Gastrocnemius medialis (tissue), 4 donors: ENCODE results near the gene DEFB125. TPM values are rescaled to one million over a fixed set of nuclear protein-coding genes. Genes with fewer than 3 reads are reported as not detected.
A peak's percentile ranks its signal among the peaks of the same experiment; 100 is the strongest.

Source experiments
- ATAC-seq, 2 donors: fragments of 150-250 bp; one replicate each; pipeline ENCODE4 v1.9.1; 2016
- DNase-seq, 2 donors: peaks; one replicate each; pipeline ENCODE4 v3.0.0-alpha.2; 2019
- H3K27ac ChIP-seq, 4 donors: fragments of 200-600 bp; sonication (generic); 1 replicate in 1 of 4; 2 replicates in 3 of 4; pipeline ENCODE4 v1.5.1; 2016 to 2018; ENCODE audit warnings: mild to moderate bottlenecking in 2 of 4, moderate library complexity in 1 of 4
- H3K27me3 ChIP-seq, 3 donors: fragments of 200-600 bp; sonication (generic) in 2 of 3; 1 replicate in 1 of 3; 2 replicates in 2 of 3; pipeline versions ENCODE4 v1.5.1 to v1.6.0; 2016 to 2019; ENCODE audit warnings: mild to moderate bottlenecking in 1 of 3, moderate library complexity in 1 of 3
- H3K36me3 ChIP-seq, 2 donors: fragments of 200-600 bp; sonication (generic) in 1 of 2; one replicate each; pipeline ENCODE4 v1.5.1; 2017 to 2018
- H3K4me1 ChIP-seq, 2 donors: fragments of 200-600 bp; sonication (generic) in 1 of 2; one replicate each; pipeline ENCODE4 v1.5.1; 2016 to 2017; ENCODE audit warnings: mild to moderate bottlenecking in 2 of 2
- H3K4me3 ChIP-seq, 4 donors: fragments of 200-600 bp; sonication (generic) in 3 of 4; 1 replicate in 1 of 4; 2 replicates in 3 of 4; pipeline ENCODE4 v1.5.1; 2016 to 2019; ENCODE audit warnings: mild to moderate bottlenecking in 2 of 4
- H3K9me3 ChIP-seq, 3 donors: fragments of 200-600 bp; sonication (generic) in 2 of 3; 1 replicate in 1 of 3; 2 replicates in 2 of 3; pipeline ENCODE4 v1.5.1; 2016 to 2019
- POLR2A ChIP-seq, 2 donors: fragments of 450-650 bp; IDR thresholded peaks; one replicate each; pipeline ENCODE4 v1.6.1; 2017; ENCODE audit warnings: antibody characterized with exemption in 2 of 2, mild to moderate bottlenecking in 2 of 2, moderate library complexity in 2 of 2
- in situ Hi-C, 4 donors: fragments of 200-750 bp; cut with MboI; loops; one replicate each; pipeline versions ENCODE4 v1.15.0 to v1.8.0; 2017; ENCODE audit warnings: low sequenced_read_pairs in 4 of 4
- intact Hi-C: fragments of 100-400 bp; cut with DNase I; formaldehyde crosslinking; loops from one replicate; pipeline ENCODE4 v1.15.1; 2023; ENCODE audit warnings: low total_unique reads
- total RNA-seq, 4 donors: library from RNA; depleted of rRNA; stranded (reverse); fragments of >200 nt; gene quantifications; one replicate each; pipeline versions ENCODE4 v1.1.0 to v1.2.3, GENCODE V29; 2016
- TF ChIP-seq, protein P1 (sequence below), 5 experiments: fragments of 450-650 bp in 3 of 5; fragments of 200-600 bp in 2 of 5; sonication (generic) in 2 of 5; IDR thresholded peaks in 4 of 5; conservative IDR thresholded peaks in 1 of 5; 1 replicate in 4 of 5; 2 replicates in 1 of 5; pipeline ENCODE4 v1.5.1; 2016 to 2019; ENCODE audit warnings: antibody characterized with exemption in 5 of 5, mild to moderate bottlenecking in 3 of 5, moderate library complexity in 3 of 5

The DEFB125 gene
- total RNA-seq, 4 donors from 2014 or later: not detected

- Histone ChIP-seq H3K4me1 (no peaks in the 10 kb centered on the region), H3K27ac (no peak overlapping the region), H3K36me3 (no peaks in the 10 kb centered on the region), H3K9me3 (no peaks in the 10 kb centered on the region), H3K4me3 (no peak overlapping the region), H3K27me3 (peaks cover 0 to 9% (median 0%) of the 10 kb centered on the region in 3 donors)
- ATAC-seq (no peak), DNase-seq (no peak)
- in situ Hi-C loops: no loop called here
- intact Hi-C loops: no loop called here
- TF ChIP-seq, protein P1, sequence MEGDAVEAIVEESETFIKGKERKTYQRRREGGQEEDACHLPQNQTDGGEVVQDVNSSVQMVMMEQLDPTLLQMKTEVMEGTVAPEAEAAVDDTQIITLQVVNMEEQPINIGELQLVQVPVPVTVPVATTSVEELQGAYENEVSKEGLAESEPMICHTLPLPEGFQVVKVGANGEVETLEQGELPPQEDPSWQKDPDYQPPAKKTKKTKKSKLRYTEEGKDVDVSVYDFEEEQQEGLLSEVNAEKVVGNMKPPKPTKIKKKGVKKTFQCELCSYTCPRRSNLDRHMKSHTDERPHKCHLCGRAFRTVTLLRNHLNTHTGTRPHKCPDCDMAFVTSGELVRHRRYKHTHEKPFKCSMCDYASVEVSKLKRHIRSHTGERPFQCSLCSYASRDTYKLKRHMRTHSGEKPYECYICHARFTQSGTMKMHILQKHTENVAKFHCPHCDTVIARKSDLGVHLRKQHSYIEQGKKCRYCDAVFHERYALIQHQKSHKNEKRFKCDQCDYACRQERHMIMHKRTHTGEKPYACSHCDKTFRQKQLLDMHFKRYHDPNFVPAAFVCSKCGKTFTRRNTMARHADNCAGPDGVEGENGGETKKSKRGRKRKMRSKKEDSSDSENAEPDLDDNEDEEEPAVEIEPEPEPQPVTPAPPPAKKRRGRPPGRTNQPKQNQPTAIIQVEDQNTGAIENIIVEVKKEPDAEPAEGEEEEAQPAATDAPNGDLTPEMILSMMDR (IDR thresholded peaks at IDR 0.05 in 4 of 5, conservative IDR thresholded peaks at IDR 0.05 in 1 of 5): peak in 1 of 5 experiments; percentile 14
- TF ChIP-seq POLR2A (IDR thresholded peaks at IDR 0.05): no peak
Measured at GRCh38 chr20:137668-138490, 50.4 kb downstream of the DEFB125 start.

GRCh38 chr20:142290-142689 is 54.8 kb downstream of the DEFB125 start, which contains the start of gene DEFB126:
TSS of gene DEFB126 (plus strand) at chr20:142590. CDS start at chr20:142629, 39 bp downstream.
- Histone ChIP-seq H3K27ac (no peak within 1 kb of the TSS), H3K4me1 (no peaks in the 10 kb centered on the region), H3K36me3 (no peaks in the 10 kb centered on the region), H3K4me3 (no peak within 1 kb of the TSS), H3K9me3 (no peaks in the 10 kb centered on the region), H3K27me3 (peaks cover 0 to 9% (median 3%) of the 10 kb centered on the region in 3 donors)
- no peak for TF ChIP-seq POLR2A (IDR thresholded peaks at IDR 0.05)
- TF ChIP-seq, protein P1 (IDR thresholded peaks at IDR 0.05 in 4 of 5, conservative IDR thresholded peaks at IDR 0.05 in 1 of 5): no peak
- intact Hi-C loops (no loop called here), in situ Hi-C loops (no loop called here)
- ATAC-seq: no peak
- DNase-seq: no peak

DNA sequence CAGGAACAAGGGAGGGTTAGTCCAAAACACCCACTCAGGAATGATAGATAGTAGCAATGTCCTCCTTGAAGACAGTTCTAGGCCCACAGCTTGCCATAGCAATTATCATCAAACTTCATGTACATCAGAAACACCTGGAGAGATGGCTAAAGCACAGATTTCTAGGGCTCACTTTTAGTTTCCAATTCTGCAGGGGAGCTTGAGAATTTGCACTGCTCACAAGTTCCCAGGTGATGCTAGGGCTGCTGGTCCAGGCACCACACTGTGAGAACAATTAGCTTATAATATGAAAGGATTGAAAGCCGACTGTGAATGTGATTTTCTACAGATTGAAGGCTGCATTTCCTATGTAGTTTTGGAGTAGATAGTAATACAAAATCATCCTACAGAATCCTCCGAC is 58.4 kb downstream of the DEFB125 start:
- H3K4me1 ChIP-seq: no peaks in the 10 kb centered on the region
- H3K4me3 ChIP-seq: no peak overlapping the region
- ATAC-seq (no peak), DNase-seq (no peak)
- intact Hi-C loops (no loop called here), in situ Hi-C loops (no loop called here)
- peaks cover 0 to 3% (median 3%) of the 10 kb centered on the region in 3 donors for H3K27me3 ChIP-seq
- no peak for TF ChIP-seq POLR2A (IDR thresholded peaks at IDR 0.05)
- TF ChIP-seq, protein P1 (IDR thresholded peaks at IDR 0.05 in 4 of 5, conservative IDR thresholded peaks at IDR 0.05 in 1 of 5): no peak
- H3K36me3 ChIP-seq: no peaks in the 10 kb centered on the region
- H3K27ac ChIP-seq: no peak overlapping the region
- no peaks in the 10 kb centered on the region for H3K9me3 ChIP-seq

Other genes with a start within 250 kb of the DEFB125 start
- not detected for gene DEFB126, start 54.9 kb downstream of the DEFB125 start, total RNA-seq
- gene DEFB127, start 69.8 kb downstream of the DEFB125 start, total RNA-seq: not detected
- gene DEFB128, start 102.0 kb downstream of the DEFB125 start, total RNA-seq: not detected
- not detected for gene DEFB129, start 139.6 kb downstream of the DEFB125 start, total RNA-seq
- gene DEFB132, start 170.1 kb downstream of the DEFB125 start, total RNA-seq: not detected
- 1 to 10 TPM in 1 of 4 donors, under 1 TPM in 2, not detected in 1; 0.19 to 1.5 (median 0.58) TPM for gene C20orf96, start 203.1 kb downstream of the DEFB125 start, total RNA-seq
- gene ZCCHC3, start 209.9 kb downstream of the DEFB125 start, total RNA-seq: 1 to 10 TPM; 6.7 to 9.4 (median 7.9) TPM
- gene SOX12, start 237.9 kb downstream of the DEFB125 start, total RNA-seq: 1 to 10 TPM in 1 of 4 donors, under 1 TPM in 3; 0.15 to 1.4 (median 0.65) TPM